NCI-H345 (cell line): ENCODE measurements around the gene GFOD1.

Source experiments
- DNase-seq: peaks from one replicate; lab custom pipeline; 2025; lab: John Stamatoyannopoulos, UW

GFOD1 gene, protein sequence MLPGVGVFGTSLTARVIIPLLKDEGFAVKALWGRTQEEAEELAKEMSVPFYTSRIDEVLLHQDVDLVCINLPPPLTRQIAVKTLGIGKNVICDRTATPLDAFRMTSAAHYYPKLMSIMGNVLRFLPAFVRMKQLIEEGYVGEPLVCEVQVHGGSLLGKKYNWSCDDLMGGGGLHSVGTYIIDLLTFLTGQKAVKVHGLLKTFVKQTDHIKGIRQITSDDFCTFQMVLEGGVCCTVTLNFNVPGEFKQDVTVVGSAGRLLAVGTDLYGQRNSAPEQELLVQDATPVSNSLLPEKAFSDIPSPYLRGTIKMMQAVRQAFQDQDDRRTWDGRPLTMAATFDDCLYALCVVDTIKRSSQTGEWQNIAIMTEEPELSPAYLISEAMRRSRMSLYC

DNA sequence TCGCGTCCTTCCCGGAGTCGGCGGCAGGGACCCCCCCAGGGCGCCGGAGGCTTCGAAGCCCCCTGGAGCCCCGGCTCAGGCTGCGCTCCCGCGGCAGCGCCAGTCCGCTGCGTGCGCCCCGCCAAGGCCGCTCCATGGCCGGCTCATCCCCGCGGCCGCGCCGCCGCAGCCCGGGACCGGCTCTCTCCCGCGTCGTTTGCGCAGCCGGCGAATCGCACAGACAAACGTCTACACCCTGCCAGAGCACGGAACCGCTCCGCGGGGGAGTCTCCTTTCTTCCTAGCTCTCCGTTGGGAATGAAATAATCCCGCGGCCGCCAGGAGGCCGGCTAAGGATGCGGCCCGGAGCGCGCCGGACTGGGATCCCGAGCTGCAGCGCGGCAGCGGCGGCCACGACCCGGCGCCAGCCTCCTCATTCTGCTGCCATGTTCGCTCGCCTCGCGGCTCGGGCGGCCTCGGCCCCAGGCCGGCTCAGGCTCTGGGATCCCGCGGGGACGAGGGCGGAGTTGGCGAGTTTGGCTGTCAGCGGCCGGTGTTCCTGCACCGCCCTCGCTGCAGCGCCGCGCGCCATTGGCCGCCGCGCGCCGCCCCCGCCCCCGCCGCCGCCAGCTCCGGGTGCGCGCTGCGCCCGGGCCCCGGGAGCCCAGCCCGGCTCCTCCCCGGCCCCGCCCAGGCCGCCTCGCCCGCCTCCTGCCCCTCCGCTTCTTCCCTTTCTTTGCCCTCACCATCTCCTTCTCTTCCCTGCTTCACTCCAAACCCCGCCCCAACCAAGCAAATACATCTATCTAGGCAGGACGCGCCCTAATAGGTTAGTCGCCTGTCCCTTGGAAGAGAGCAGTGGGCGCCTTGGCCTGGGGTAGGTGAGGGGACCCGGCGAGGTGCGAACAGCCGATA, at the start of gene GFOD1:
Gene GFOD1, minus strand, starts transcription at position 479 of the 893 bp plus-strand sequence. CDS start 710 bp downstream, outside the sequence.
- DNase-seq = peak; percentile 50

DNA sequence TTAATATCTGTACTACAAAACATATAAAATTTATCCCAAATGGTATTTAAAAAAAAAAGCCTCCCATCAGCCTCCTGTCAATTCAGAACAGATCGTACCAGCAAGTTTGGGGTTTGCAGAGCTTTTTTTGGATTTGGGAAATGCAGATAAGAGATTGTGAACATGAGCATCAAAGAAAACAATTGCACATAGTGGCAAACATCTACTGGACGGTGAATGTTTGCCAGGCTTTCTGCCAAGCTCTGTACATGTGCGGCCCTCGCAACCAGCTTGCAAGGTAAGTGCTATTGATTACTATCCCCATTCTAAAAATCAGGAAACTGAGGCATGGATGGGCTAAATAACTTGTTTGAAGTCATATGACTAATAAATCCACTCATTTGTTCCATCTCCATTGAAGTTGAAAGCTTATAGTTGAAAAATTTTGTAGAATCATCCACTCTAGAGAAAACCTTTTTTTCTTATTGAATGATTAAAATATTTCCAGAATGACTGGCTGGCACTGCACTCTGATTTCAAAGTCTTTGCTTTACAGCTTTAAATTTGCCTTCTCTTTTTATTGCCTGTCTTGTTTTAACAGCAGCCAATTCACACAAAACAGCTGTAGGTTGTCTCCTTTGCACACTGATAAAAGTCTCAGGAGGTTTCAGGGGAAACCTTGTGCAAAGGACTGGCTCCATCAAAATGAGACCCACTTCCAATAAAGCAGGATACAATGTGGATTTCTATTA, 49.6 kb upstream of the GFOD1 start:
- no peak for DNase-seq

DNA sequence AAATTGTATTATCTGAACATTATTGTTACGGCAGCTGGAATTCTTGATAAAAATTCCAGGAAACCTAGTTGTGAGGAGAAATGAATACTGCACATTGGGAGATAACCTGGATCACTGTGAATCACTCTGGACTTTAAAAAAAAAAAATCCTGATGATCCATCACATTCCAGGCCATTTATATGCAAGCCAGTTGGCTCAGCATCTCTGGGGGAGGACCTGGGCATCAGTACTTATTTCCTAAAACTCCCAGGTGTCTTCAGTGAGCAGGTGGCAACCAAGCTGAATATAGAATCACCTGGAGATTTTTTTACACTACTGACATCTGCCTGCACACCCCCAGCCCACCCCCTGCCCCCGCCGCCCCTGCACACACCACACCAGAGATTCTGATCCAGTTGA, 47.9 kb upstream of the GFOD1 start:
- no peak for DNase-seq

DNA sequence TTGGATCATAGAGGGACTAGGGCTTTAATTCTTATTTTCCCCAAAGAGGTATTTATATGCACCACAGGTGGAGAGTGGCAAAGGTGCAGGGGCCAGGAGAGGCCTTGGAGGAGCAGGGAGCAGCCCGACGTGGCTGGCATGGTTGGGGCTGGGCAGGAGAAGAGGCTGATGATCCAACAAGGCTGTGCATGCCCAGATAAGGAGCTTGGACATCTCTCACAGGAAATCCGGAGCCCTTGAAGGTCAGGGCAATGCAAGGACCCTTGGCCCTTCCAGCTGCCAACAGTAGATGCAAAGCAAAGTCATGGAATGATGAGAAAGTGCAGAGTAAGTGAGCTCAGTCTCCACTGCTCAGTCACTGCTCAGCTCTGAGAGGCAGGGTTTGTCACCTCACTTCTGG, 47.1 kb upstream of the GFOD1 start:
- DNase-seq = no peak

DNA sequence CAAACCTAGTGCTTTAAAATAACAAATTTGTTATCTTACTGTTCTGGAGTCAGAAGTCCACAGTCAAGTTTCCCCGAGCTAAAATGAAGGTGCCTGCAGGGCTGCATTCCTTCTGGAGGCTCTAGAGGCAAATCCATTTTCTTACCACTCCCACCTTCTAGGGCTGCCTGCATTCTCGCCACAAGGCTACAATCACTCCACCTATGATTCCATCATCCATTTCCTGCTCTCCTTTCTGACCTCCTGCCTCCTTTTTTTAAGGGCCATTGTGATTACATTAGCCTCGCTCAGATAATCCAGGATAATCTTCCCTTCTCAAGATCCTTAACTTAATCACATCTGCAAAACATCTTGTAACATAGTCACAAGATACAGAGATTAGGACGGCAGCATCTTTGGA, 44.6 kb upstream of the GFOD1 start:
- no peak for DNase-seq

DNA sequence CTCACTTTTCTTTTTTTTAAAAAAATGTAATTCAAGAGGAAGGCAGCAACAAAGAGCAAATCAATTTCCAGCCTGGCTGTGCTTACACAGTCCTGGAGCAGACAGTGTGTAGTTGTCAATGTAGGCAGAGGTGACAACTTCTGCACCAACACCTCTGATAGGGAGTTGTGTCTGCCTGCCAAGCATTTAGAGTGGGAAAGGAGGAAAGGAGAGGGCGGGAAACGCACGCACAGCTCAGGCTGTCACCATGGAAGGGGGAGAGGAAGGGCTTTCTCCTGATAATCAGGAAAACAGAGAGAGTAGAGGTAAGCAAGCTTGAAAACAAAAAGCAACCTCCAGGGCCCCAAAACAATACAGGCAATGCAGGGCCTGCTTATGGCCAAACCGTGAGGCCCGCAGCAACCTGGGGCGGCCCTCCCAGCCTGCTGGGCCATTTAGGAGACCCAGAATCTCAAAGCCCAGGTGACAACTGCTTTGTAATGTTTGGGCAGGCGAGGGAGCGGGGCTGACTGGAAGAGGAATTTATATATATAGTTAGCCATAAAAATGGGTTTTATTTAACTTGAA, 41.5 kb upstream of the GFOD1 start:
- DNase-seq = no peak

DNA sequence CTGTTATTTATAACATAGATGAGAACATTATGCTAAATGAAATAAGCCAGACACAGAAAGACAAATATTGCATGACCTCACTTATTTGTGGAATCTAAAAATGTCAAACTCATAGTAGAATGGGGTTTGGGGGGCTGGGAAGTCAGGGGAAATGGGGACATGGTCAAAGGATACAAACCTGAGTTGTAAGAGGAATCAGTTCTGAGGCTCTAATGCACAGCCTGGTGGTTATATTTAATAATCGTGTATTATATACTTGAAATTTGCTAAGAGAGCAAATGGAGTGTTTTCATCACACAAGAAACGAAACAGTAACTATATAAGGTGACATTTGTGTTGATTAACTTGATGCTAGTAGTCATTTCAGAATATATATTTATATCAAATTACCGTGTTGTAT, 40.8 kb upstream of the GFOD1 start:
- DNase-seq = no peak

DNA sequence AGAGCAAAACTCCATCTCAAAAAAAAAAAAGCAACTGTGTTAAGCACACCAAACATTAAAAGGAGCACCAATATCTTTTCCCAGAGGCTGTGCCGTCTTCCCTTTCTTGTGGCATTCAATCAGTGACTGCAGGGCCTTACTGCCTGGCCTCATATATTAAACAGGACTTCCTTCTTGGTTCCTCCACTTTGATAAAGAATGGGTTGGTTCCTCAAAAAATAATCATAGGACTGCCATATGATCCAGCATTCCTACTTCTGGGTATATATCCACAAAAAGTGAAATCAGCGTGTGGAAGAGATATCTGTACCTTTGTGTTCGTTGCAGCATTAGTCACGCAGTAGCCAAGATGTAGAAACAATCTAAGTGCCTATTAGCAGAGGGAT, 40.3 kb upstream of the GFOD1 start:
- DNase-seq = no peak

DNA sequence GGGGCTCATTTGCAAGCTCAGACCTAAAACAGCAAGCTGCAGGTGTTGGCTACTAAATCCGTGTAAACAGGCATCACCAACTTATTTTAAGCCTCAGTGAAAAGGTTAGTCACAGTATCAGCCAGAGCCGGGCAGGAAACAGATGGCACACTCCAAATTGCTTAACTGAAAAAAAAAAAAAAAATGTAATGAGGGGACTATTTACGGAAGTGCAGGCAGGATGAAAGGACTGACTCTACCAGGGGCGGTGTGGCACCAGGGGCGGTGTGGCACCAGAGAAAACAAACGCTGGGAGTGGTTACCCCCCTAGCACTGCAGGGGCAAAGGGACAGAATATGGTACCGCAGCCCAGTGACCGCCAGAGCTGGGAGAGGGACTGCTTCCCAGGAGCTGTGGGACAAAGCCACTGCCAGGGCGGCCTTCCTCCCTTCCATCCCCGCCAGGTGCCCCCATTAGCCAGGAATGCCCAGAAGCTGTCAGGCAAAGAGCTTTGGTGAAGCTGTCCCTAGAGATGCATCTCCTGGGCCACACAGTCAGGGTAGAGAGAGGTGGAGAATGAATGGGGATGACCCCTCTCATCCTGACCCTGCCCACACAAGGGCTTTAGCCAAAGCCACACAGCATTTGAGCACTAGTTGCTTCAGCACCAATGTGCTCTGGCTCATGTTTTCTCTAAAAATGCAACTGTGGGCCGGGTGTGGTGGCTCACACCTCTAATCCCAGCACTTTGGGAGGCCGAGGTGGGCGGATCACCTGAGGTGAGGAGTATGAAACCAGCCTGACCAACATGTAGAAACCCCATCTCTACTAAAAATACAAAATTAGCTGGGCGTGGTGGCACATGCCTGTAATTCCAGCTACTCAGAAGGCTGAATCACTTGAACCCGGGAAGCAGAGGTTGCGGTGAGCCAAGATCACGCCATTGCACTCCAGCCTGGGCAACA, 39.6 kb upstream of the GFOD1 start:
- peak; percentile 18 for DNase-seq

DNA sequence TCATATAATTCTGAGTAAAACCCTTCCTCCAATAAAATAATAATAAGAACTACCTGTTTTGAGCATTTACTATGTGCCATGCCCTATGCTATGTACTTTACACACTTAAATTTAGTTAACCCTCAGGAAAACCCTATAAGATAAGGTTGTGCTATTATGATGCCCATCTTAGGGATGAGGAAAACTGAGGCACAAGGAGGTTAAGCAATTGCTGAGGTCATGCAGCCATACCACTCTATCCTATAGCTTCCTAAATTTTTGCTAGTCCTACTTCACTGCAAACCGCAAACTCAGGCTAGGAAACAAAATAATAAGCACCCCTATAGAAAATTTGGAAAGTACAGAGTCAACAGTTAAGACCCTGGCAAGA, 38.9 kb upstream of the GFOD1 start:
- no peak for DNase-seq

DNA sequence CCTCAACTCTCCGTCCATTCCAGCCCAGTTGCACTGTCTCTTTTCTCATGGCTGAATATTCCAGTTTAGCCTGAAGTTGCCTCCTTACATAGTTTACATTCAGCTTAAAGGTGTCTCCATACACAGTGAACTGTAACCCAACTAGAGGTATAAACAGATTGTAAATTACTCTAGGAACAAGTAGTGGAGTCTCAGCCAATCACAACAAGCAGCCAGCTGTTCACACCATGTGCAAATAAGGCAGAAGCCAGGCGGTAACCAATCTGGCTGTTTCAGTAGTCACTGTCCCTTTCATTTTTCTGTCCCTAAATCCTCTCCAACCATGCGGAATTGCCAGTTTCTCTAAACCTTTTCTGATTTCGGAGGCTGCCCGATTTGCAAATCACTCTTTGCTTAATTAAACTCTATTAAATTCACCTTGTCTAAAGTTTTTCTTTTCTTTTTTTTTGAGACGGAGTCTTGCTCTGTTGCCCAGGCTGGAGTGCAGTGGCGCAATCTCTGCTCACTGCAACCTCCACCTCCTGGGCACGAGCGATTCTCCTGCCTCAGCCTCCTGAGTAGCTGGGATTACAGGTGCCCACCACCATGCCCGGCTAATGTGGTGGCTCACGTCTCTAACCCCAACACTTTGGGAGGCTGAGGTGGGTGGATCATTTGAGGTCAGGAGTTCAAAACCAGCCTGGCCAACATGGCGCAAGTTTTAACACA, 37.6 kb upstream of the GFOD1 start:
- DNase-seq = no peak

DNA sequence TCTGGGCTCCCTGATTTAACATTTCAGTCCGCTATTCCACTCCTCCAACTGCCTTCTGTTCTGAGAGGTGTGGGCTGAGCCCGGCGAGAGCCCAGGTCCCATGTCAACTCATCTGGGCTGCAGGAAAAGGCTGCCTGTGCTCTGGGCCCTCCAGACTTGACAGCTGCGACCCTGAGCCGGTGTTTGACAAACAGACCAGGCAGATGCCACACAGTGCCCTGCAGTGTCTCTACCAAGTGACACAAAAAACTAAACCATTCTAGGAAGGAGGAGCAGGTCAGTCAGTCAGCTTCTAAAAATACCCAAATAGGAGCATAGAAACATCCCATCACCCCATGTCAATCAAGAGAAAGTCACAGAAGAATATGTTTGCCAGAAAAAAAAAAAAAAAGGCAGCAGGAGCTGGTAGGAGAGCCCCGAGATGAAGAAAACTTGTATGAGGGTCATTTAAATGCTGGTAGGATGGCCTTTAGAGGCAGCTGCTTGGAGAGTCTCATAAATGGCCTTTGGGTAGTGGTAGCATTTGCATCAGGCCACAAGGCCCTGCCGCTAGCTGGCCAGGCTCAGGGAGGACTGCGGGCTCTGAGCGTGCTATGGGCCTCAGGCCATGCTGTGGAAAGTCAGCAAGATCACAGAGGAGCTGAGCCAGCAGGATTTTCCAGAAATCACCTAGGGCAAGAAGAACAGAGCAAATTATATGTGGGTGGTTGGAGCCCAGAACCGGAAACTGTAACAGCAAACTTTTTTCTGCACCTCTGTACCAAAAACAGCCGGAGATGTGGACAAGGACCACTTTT, 36.6 kb upstream of the GFOD1 start:
- no peak for DNase-seq

DNA sequence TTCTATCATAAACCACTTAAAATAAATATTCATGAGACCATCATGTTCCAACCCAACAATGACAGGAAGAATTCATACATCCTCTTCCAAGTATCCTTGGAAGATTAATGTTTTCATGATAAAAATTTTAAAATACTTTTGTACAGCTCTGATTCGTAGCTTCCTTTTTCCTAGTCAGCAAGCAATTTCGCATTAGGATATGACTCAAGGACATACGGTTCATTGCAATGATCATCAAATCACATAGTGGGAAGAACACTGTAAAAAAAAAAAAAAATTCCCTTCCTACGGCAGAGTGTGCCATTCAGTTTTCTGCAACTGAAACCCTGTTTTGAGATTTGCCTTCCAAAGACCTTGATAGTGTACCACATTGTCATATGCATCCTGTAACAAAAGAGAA, 35.3 kb upstream of the GFOD1 start:
- no peak for DNase-seq

DNA sequence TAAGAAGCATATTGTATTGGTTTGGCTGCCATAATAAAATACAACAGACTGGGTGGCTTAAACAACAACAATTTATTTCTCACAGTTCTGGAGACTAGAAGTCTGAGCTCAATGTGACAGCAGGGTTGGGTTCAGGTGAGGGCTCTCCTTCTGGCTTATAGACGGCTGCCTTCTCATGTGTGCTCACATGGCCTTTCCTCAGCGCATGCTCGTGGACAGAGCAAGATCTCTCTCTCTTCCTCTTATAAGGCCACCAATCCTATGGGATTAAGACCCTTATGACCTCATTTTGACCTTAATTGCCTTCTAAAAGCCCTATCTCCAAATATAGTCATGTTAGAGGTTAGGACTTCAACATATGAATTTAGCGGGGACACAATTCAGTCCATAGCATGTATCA, 32.4 kb upstream of the GFOD1 start:
- DNase-seq = no peak

DNA sequence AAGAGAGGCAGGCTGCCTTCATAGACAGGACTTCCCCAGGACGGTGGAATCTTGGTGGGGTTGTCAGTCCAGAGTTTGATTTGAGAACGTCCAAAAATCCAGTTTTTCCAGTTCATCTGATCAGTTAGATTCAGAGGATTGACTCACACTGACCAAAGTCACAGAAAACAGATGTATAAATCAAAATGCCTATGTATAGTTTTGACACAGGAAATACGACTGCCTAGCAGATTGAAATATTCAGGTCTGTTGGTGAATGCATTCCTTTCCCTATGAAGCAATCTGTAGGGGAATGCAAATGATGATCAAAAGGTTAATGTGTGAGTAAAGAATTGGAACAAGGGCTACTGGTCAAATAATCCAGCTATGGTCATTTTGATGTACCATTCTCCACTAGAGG, 29.7 kb upstream of the GFOD1 start:
- no peak for DNase-seq

DNA sequence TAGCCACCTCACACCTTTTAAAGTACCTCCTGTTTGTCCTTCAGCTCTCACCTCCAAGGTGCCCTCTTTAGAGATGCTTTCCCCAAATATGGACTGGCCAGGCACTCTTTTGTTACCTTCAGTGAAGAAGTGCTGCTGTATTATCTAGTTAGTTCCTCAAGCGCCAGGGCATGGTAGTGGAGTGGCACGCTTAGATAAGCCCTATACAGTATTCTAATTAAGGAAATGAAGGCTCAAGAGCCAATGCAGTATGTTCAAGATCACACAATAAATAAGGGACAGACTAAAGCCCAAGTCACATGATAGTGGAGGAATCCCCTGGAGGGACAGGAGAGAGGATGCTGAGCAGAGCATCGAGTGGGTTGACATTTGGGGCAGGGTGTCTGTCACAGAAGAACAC, 28.5 kb upstream of the GFOD1 start:
- DNase-seq = no peak

DNA sequence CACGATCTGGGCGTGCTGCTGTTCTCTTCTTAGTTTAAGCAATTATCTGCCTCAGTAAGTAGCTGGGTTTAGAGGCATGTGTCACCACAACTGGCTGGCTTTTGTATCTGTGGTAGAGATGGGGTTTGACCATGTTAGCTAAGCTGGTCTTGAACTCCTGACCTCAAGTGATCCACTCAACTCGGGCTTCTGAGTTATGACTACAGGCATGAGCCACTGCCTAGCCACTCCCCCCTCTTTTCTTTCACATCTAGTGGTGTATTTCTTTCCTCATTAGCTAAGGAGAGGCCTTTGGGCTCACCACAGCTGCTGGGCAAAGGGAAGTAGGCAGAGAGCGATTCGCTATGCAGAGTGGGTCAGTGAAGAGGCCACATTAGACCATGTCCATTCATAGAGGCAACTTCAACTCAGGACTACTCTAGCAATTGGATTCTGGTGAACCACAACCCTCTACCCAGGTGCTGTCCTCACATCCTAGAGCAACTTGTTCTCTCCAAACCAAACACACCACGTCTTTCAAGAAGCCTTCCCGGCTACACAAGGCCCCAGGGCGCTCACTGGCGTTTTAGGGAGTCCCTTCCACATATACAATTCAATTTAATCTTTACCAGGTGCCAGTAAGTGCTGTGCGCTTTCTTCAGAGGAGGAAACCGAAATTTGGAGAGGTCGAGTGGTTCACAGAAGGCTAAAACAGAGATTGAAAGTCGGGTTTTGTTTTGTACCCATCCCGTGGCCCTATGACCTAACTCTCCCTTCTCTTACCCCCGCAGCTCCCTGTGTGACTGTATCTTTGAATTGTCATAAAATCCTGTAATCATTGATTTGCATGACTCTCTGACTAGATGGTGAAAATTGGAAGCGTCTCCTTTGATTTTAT, 26.5 kb upstream of the GFOD1 start:
- no peak for DNase-seq

DNA sequence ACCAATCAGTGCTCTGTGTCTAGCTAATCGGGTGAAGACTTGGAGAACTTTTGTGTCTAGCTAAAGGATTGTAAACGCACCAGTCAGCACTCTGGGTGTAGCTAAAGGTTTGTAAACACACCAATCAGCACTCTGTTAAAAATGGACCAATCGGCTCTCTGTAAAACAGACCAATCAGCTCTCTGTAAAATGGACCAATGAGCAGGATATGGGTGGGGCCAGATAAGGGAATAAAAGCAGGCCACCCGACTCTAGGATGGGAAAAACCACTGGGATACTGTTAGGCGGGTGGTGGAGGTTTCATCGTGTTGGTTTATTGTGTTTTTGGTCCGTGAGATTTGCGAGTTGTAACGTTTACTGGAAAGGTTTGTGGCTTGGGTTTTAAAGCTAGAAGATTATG, 25.5 kb upstream of the GFOD1 start:
- DNase-seq = no peak
